ENCODE data around the gene SLC35F3.

DNA sequence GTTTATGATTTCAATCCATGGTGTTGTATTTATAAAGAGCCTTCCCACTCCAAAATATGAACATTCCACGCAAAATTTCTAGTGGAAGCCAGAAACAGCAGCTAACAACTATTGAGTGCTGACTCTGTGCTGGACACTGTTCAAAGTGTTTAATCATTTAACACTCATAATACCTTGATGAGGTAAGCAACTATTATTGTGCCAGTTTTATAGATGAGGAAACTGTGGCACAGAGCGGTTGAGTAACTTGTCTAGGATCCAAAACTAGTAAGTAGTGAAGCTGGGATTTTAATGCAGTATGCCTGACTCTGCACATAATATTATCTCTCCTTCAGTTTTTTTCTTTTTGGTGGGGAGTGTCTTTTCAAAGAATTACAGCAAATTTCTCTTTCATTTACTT lies 228.3 kb downstream of the SLC35F3 start:
- TF ChIP-seq, protein P1, sequence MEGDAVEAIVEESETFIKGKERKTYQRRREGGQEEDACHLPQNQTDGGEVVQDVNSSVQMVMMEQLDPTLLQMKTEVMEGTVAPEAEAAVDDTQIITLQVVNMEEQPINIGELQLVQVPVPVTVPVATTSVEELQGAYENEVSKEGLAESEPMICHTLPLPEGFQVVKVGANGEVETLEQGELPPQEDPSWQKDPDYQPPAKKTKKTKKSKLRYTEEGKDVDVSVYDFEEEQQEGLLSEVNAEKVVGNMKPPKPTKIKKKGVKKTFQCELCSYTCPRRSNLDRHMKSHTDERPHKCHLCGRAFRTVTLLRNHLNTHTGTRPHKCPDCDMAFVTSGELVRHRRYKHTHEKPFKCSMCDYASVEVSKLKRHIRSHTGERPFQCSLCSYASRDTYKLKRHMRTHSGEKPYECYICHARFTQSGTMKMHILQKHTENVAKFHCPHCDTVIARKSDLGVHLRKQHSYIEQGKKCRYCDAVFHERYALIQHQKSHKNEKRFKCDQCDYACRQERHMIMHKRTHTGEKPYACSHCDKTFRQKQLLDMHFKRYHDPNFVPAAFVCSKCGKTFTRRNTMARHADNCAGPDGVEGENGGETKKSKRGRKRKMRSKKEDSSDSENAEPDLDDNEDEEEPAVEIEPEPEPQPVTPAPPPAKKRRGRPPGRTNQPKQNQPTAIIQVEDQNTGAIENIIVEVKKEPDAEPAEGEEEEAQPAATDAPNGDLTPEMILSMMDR (IDR thresholded peaks at IDR 0.05; ENCODE audit: low read depth, low read length, missing input control): no peak
- no peak for TF ChIP-seq RAD21 (IDR thresholded peaks at IDR 0.05)
- no peak for TF ChIP-seq GABPA (IDR thresholded peaks at IDR 0.05 in 1 of 2, conservative IDR thresholded peaks at IDR 0.05 in 1 of 2)
- no peak for TF ChIP-seq SP1 (IDR thresholded peaks at IDR 0.05)
- TF ChIP-seq, protein P2, sequence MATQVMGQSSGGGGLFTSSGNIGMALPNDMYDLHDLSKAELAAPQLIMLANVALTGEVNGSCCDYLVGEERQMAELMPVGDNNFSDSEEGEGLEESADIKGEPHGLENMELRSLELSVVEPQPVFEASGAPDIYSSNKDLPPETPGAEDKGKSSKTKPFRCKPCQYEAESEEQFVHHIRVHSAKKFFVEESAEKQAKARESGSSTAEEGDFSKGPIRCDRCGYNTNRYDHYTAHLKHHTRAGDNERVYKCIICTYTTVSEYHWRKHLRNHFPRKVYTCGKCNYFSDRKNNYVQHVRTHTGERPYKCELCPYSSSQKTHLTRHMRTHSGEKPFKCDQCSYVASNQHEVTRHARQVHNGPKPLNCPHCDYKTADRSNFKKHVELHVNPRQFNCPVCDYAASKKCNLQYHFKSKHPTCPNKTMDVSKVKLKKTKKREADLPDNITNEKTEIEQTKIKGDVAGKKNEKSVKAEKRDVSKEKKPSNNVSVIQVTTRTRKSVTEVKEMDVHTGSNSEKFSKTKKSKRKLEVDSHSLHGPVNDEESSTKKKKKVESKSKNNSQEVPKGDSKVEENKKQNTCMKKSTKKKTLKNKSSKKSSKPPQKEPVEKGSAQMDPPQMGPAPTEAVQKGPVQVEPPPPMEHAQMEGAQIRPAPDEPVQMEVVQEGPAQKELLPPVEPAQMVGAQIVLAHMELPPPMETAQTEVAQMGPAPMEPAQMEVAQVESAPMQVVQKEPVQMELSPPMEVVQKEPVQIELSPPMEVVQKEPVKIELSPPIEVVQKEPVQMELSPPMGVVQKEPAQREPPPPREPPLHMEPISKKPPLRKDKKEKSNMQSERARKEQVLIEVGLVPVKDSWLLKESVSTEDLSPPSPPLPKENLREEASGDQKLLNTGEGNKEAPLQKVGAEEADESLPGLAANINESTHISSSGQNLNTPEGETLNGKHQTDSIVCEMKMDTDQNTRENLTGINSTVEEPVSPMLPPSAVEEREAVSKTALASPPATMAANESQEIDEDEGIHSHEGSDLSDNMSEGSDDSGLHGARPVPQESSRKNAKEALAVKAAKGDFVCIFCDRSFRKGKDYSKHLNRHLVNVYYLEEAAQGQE (IDR thresholded peaks at IDR 0.05): no peak
- TF ChIP-seq, protein P3, sequence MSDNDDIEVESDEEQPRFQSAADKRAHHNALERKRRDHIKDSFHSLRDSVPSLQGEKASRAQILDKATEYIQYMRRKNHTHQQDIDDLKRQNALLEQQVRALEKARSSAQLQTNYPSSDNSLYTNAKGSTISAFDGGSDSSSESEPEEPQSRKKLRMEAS (IDR thresholded peaks at IDR 0.05): no peak
